ENCODE data around the gene KCNK6. TPM values are rescaled to one million over a fixed set of nuclear protein-coding genes. Genes with fewer than 3 reads are reported as not detected.

KCNK6 gene
- total and polyA plus RNA-seq, 2 donors (not counting 3 experiments of a cell fraction or from before 2014, with no cell fraction given) = 7.4 to 11.3 TPM

DNA sequence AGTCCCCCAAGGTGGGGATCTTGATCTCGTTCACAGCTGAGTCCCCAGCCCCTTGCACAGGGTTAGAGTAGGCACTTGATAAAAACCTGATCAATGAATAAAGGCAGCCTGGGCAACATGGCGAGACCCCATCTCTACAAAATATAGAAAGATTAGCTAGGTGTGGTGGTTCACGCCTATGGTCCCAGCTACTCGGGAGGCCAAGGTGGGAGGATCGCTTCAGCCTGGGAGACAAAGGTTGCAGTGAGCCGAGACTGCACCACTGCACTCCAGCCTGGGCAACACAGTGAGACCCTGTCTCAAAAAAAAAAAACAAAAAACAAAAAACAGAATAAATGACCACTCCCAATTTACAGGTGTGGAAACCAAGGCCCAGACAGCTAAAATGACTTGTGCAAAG lies 8.7 kb upstream of the KCNK6 start:
- DNase-seq (ENCODE audit: low read depth, low spot score) (no peak), FAIRE-seq (no peak)
- no TSS peak for BruUV-seq (replicated peaks)
- Histone ChIP-seq H3K27ac (ENCODE audit: insufficient read depth, low read depth, low read length) (no peak overlapping the region), H3K9me1 (replicated peaks; ENCODE audit: control insufficient read depth, extremely low read depth, insufficient read depth, low read length) (no peaks in the 10 kb centered on the region), H3K36me3 (ENCODE audit: control insufficient read depth in 2 of 2, extremely low read depth in 1 of 2, insufficient read depth in 2 of 2, low read length in 2 of 2) (peaks cover 0 to 10% of the 10 kb centered on the region in 2 experiments), H4K20me1 (replicated peaks; ENCODE audit: control insufficient read depth, extremely low read depth, insufficient read depth, low read length) (no peaks in the 10 kb centered on the region), H3K4me2 (ENCODE audit: insufficient read depth, low read length) (no peak overlapping the region), H3K4me3 (replicated peaks in 1 of 3; ENCODE audit: insufficient read depth in 1 of 3, low read depth in 1 of 3, low read length in 3 of 3) (no peak overlapping the region), H3K79me2 (ENCODE audit: control insufficient read depth, insufficient read depth, low read length) (peaks cover 12% of the 10 kb centered on the region), H2AFZ (ENCODE audit: low read depth, low read length) (no peak overlapping the region), H3K9me3 (replicated peaks; ENCODE audit: control insufficient read depth, insufficient read depth, low read length) (no peaks in the 10 kb centered on the region), H3K4me1 (ENCODE audit: control insufficient read depth, extremely low read depth, insufficient read depth, low read length) (peaks cover 5% of the 10 kb centered on the region), H3K27me3 (ENCODE audit: control insufficient read depth in 2 of 2, insufficient read depth in 2 of 2, low read length in 2 of 2) (no peaks in the 10 kb centered on the region), H3K9ac (replicated peaks; ENCODE audit: extremely low read depth, insufficient read depth, low read length) (no peak overlapping the region)
- CTCF ChIA-PET = interaction anchor here (0.8 to 1.9 kb wide), 2 partner anchors 59 to 409 kb away, joined by 3 to 4 read pairs; no protein-coding TSS in a partner anchor
- intact Hi-C loops (cut with micrococcal nuclease) (no loop called here), dilution Hi-C loops (cut with MboI; ENCODE audit: extremely low pct_ligation_motif_present, low sequenced_read_pairs) (no loop called here)
- POLR2A ChIA-PET = no interaction called here
- TF ChIP-seq, protein P1, sequence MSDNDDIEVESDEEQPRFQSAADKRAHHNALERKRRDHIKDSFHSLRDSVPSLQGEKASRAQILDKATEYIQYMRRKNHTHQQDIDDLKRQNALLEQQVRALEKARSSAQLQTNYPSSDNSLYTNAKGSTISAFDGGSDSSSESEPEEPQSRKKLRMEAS (IDR thresholded peaks at IDR 0.05; ENCODE audit: insufficient read depth, insufficient read length) = no peak
- no peak for TF ChIP-seq JUN (IDR thresholded peaks at IDR 0.05; ENCODE audit: borderline replicate concordance, insufficient read depth, insufficient read length, low read depth)
- no peak for TF ChIP-seq GATA2 (IDR thresholded peaks at IDR 0.05; ENCODE audit: insufficient read depth, insufficient read length, low read depth, low read length)
- TF ChIP-seq EZH2 (IDR thresholded peaks at IDR 0.05; ENCODE audit: borderline replicate concordance, low read depth, low read length, severe bottlenecking) = no peak
- TF ChIP-seq POLR2A (IDR thresholded peaks at IDR 0.05; ENCODE audit: low read depth, low read length) = no peak
- no peak for TF ChIP-seq FOS (IDR thresholded peaks at IDR 0.05; ENCODE audit: borderline replicate concordance, insufficient read depth, low read length)
- TF ChIP-seq, protein P2, sequence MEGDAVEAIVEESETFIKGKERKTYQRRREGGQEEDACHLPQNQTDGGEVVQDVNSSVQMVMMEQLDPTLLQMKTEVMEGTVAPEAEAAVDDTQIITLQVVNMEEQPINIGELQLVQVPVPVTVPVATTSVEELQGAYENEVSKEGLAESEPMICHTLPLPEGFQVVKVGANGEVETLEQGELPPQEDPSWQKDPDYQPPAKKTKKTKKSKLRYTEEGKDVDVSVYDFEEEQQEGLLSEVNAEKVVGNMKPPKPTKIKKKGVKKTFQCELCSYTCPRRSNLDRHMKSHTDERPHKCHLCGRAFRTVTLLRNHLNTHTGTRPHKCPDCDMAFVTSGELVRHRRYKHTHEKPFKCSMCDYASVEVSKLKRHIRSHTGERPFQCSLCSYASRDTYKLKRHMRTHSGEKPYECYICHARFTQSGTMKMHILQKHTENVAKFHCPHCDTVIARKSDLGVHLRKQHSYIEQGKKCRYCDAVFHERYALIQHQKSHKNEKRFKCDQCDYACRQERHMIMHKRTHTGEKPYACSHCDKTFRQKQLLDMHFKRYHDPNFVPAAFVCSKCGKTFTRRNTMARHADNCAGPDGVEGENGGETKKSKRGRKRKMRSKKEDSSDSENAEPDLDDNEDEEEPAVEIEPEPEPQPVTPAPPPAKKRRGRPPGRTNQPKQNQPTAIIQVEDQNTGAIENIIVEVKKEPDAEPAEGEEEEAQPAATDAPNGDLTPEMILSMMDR (IDR thresholded peaks at IDR 0.05; ENCODE audit: extremely low read depth in 1 of 2, insufficient read depth in 1 of 2, low read depth in 1 of 2, low read length in 2 of 2) = no peak
- TF ChIP-seq MYC (IDR thresholded peaks at IDR 0.05; ENCODE audit: low read depth, low read length) = no peak
- no peak for TF ChIP-seq POLR2AphosphoS5 (IDR thresholded peaks at IDR 0.05; ENCODE audit: insufficient read depth, low read depth, low read length)
